ENCODE results near the gene DRD5.

The DRD5 gene

DNA sequence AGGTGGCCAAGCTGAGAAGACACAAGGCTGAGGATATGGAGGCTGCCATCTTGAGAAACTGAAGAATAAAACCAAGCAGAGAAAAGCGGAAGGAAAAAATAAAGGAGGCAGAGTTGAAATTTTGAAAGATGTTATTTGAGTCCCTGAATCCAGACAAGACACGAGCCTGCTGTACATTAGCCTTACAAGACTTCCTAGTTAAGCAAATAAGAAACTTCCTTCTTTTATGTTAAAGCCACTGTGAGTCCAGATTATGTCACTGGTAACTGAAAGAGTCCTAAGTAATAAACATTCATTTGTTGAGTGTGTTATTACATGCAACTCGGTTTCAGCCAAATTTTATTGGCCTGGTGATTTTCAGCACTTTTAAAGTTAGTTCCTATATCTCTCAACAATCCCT, 30.4 kb downstream of the DRD5 start:
- Histone ChIP-seq H3K27me3 (ENCODE audit: insufficient read depth, low read depth) (no peaks in the 10 kb centered on the region), H3K79me2 (ENCODE audit: insufficient read depth, low read depth) (no peaks in the 10 kb centered on the region), H3K36me3 (ENCODE audit: insufficient read depth) (no peaks in the 10 kb centered on the region), H2AFZ (ENCODE audit: low read depth) (no peak overlapping the region), H3K4me3 (IDR thresholded peaks at IDR 0.05; ENCODE audit: insufficient read depth, low read depth, low read length) (no peak overlapping the region), H3K4me1 (ENCODE audit: low read depth, poor library complexity, severe bottlenecking) (peaks cover 16% of the 10 kb centered on the region), H3K27ac (no peak overlapping the region), H4K20me1 (ENCODE audit: insufficient read depth) (no peaks in the 10 kb centered on the region), H3K4me2 (no peak overlapping the region), H3K9ac (no peak overlapping the region)
- TF ChIP-seq, protein P1, sequence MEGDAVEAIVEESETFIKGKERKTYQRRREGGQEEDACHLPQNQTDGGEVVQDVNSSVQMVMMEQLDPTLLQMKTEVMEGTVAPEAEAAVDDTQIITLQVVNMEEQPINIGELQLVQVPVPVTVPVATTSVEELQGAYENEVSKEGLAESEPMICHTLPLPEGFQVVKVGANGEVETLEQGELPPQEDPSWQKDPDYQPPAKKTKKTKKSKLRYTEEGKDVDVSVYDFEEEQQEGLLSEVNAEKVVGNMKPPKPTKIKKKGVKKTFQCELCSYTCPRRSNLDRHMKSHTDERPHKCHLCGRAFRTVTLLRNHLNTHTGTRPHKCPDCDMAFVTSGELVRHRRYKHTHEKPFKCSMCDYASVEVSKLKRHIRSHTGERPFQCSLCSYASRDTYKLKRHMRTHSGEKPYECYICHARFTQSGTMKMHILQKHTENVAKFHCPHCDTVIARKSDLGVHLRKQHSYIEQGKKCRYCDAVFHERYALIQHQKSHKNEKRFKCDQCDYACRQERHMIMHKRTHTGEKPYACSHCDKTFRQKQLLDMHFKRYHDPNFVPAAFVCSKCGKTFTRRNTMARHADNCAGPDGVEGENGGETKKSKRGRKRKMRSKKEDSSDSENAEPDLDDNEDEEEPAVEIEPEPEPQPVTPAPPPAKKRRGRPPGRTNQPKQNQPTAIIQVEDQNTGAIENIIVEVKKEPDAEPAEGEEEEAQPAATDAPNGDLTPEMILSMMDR (conservative IDR thresholded peaks at IDR 0.05; ENCODE audit: low read depth, low read length) = no peak

DNA sequence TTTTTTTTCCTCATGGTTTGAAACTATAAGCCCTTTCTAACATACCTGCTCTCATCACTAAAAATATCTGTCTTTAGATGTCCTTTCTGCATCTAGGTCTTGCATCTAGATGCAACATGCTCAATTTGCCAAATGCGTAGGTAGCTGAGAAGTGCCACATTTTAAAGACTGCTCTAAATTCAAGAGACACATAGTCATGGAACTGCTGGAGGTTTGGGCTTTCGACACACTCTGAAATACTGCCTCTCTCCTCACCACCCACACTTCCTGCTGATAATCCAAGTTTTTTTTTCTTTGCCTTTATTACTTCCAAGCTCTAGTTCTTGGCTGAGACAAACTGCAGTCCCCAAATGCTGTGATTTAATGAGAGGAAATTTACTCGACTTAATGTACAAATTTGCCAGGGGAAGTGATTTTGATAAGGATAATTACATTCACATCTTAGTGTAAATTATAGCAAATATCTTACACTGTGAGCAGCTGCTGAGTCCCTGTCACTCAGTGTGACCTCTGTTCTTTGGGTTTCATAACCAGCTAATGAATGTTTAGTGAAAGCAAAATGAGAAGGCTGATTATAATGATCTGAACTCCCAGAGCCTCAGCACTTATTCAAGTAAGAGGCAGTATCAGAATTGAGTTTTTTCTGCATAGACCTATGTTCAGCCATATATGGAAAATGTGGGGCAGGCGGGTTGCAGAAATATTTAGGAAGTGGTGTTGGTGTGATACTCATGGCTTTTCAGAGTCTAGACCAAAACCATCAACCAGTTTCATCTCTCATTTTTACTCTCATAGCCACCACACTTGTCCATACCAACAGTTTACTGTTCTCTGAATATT, 31.3 kb downstream of the DRD5 start:
- Histone ChIP-seq H4K20me1 (ENCODE audit: insufficient read depth) (no peaks in the 10 kb centered on the region), H2AFZ (ENCODE audit: low read depth) (no peak overlapping the region), H3K4me2 (no peak overlapping the region; the same call in 1 of the 2 replicates), H3K36me3 (ENCODE audit: insufficient read depth) (no peaks in the 10 kb centered on the region), H3K27me3 (ENCODE audit: insufficient read depth, low read depth) (no peaks in the 10 kb centered on the region), H3K4me3 (IDR thresholded peaks at IDR 0.05; ENCODE audit: insufficient read depth, low read depth, low read length) (no peak overlapping the region), H3K27ac (no peak overlapping the region), H3K79me2 (ENCODE audit: insufficient read depth, low read depth) (no peaks in the 10 kb centered on the region), H3K9ac (no peak overlapping the region), H3K4me1 (ENCODE audit: low read depth, poor library complexity, severe bottlenecking) (peaks cover 16% of the 10 kb centered on the region)
- TF ChIP-seq, protein P1 (conservative IDR thresholded peaks at IDR 0.05; ENCODE audit: low read depth, low read length) = no peak

DNA sequence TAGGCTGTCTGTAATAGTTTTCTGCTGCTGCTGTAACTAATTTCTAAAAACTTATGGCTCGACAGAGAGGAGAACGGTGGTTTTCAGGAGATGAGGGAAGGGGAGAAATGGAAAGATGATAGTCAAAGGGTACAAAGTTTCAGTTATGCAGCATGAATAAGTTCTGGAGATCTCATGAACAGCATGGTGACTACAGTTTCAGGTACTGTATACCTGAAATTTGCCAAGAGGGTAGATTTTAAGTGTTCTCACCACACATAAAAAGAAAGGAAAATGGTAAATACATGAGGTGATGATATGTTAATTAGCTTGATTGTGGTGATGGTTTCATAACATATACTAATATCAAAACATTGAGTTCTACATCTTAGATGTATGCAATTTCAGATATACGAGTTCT, 34.9 kb downstream of the DRD5 start:
- no peak overlapping the region for H3K4me2 ChIP-seq
- H3K36me3 ChIP-seq (ENCODE audit: insufficient read depth) = no peaks in the 10 kb centered on the region
- H3K4me1 ChIP-seq (ENCODE audit: low read depth, poor library complexity, severe bottlenecking) = peaks cover 16% of the 10 kb centered on the region
- no peak overlapping the region for H2AFZ ChIP-seq (ENCODE audit: low read depth)
- TF ChIP-seq, protein P1 (conservative IDR thresholded peaks at IDR 0.05; ENCODE audit: low read depth, low read length) = no peak
- no peaks in the 10 kb centered on the region for H3K27me3 ChIP-seq (ENCODE audit: insufficient read depth, low read depth)
- no peak overlapping the region for H3K9ac ChIP-seq
- H4K20me1 ChIP-seq (ENCODE audit: insufficient read depth) = no peaks in the 10 kb centered on the region
- no peak overlapping the region for H3K27ac ChIP-seq
- no peak overlapping the region for H3K4me3 ChIP-seq (IDR thresholded peaks at IDR 0.05; ENCODE audit: insufficient read depth, low read depth, low read length)
- H3K79me2 ChIP-seq (ENCODE audit: insufficient read depth, low read depth) = no peaks in the 10 kb centered on the region

DNA sequence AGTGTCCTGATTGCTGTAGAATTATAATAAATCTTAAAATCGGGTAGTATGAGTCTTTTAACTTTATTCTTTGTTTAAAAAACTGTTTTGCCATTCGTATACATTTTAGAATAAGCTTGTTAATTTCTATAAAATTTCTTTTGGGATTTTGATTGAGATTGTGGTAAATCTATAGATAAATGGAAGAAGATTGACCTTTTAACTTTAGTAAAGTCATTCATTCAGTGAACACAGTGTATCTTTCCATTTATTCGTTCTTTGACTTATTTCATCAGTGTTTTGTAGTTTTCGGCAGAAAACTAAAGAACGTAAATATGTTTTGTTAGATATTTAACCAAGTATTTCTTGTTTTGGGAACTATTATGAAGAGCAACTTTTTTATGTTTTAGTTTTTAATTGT, 38.9 kb downstream of the DRD5 start:
- Histone ChIP-seq H2AFZ (ENCODE audit: low read depth) (no peak overlapping the region), H3K36me3 (ENCODE audit: insufficient read depth) (no peaks in the 10 kb centered on the region), H3K4me1 (ENCODE audit: low read depth, poor library complexity, severe bottlenecking) (no peaks in the 10 kb centered on the region), H4K20me1 (ENCODE audit: insufficient read depth) (no peaks in the 10 kb centered on the region), H3K27me3 (ENCODE audit: insufficient read depth, low read depth) (no peaks in the 10 kb centered on the region), H3K79me2 (ENCODE audit: insufficient read depth, low read depth) (no peaks in the 10 kb centered on the region), H3K4me2 (no peak overlapping the region), H3K27ac (no peak overlapping the region), H3K4me3 (IDR thresholded peaks at IDR 0.05; ENCODE audit: insufficient read depth, low read depth, low read length) (no peak overlapping the region), H3K9ac (no peak overlapping the region)
- TF ChIP-seq, protein P1 (conservative IDR thresholded peaks at IDR 0.05; ENCODE audit: low read depth, low read length) = no peak
